Skeletal muscle tissue (tissue), 4 donors: ENCODE data around the gene KCNJ4. TPM values are rescaled to one million over a fixed set of nuclear protein-coding genes. Genes with fewer than 3 reads are reported as not detected.
"Not testable (repeated sequence)": the region's sequence is repeated elsewhere in the genome, so short reads cannot be mapped to it uniquely, and the experiment has no call there.

Experiments
- H3K27ac ChIP-seq: one replicate; pipeline ENCODE4 v1.7.0; 2013; ENCODE audit warnings: mild to moderate bottlenecking, low read depth, low read length, inconsistent platforms
- H3K27me3 ChIP-seq, 3 donors: one replicate each; pipeline ENCODE4 v1.7.0; 2013; ENCODE audit warnings: low read length in 3 of 3; ENCODE audit not compliant: control insufficient read depth in 3 of 3, insufficient read depth in 3 of 3
- H3K36me3 ChIP-seq, 3 donors: one replicate each; pipeline ENCODE4 v1.7.0; 2013; ENCODE audit warnings: low read length in 3 of 3; ENCODE audit not compliant: control insufficient read depth in 3 of 3, insufficient read depth in 3 of 3
- H3K4me1 ChIP-seq, 3 donors: one replicate each; pipeline ENCODE4 v1.7.0; 2013; ENCODE audit warnings: low read length in 3 of 3, mild to moderate bottlenecking in 3 of 3; ENCODE audit not compliant: control insufficient read depth in 3 of 3, insufficient read depth in 3 of 3
- H3K4me3 ChIP-seq, 3 donors: one replicate each; pipeline ENCODE4 v1.7.0; 2013; ENCODE audit warnings: low read length in 3 of 3
- H3K9ac ChIP-seq, 3 donors: one replicate each; pipeline ENCODE4 v1.7.0; 2013; ENCODE audit warnings: low read length in 3 of 3, mild to moderate bottlenecking in 3 of 3, moderate library complexity in 2 of 3, low read depth in 1 of 3
- H3K9me3 ChIP-seq, 3 donors: one replicate each; pipeline ENCODE4 v1.7.0; 2013; ENCODE audit warnings: low read length in 3 of 3; ENCODE audit not compliant: control insufficient read depth in 3 of 3
- total RNA-seq: library from RNA; depleted of rRNA; stranded (reverse); fragments of >200 nt; gene quantifications from one replicate; pipeline ENCODE4 v1.2.3, GENCODE V29; 2014
- donor health status: Osteomylitis.

KCNJ4 gene
- total RNA-seq, 1 donor from 2014 or later, result not detected

GRCh38 chr22:38394929-38395624, 59.9 kb downstream of the KCNJ4 start:
- H3K4me3 ChIP-seq, H3K27ac ChIP-seq, H3K9me3 ChIP-seq, H3K9ac ChIP-seq, H3K27me3 ChIP-seq, H3K36me3 ChIP-seq, H3K4me1 ChIP-seq: not testable (repeated sequence)

GRCh38 chr22:38389428-38389818, 65.6 kb downstream of the KCNJ4 start:
- H3K9me3 ChIP-seq, H3K36me3 ChIP-seq, H3K27me3 ChIP-seq, H3K4me1 ChIP-seq, H3K9ac ChIP-seq, H3K27ac ChIP-seq, H3K4me3 ChIP-seq: not testable (repeated sequence)

- H3K27ac ChIP-seq, H3K27me3 ChIP-seq, H3K36me3 ChIP-seq, H3K9me3 ChIP-seq, H3K4me3 ChIP-seq, H3K4me1 ChIP-seq, H3K9ac ChIP-seq: not testable (repeated sequence)
These were observed 66.2 kb downstream of the KCNJ4 start for GRCh38 chr22:38388506-38389427.

DNA sequence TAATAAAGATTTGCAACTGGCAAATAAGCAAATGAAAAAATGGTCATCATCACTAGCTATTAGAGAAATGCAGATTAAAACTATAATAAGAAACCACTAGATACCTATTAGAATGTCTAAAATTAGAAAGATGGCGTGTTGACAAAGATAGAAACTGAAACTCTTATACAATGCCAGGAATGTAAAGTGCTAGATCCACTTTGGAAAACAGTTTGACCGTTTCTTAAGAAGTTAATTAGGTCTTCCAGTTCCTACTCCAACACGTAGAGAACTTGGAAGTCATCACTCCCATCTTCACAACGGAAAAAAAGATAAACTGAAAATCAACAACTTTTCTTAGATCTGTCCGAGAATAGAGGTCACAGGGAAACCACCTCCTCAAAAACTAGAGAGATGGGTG, 68.1 kb downstream of the KCNJ4 start:
- peak overlapping the region; percentile 23 for H3K27ac ChIP-seq
- not testable (repeated sequence) for H3K27me3 ChIP-seq, H3K4me1 ChIP-seq, H3K36me3 ChIP-seq, H3K9me3 ChIP-seq, H3K9ac ChIP-seq
- H3K4me3 ChIP-seq, result peak overlapping the region in 1 of 3 donors; percentile 59

GRCh38 chr22:38383417-38383816, 71.6 kb downstream of the KCNJ4 start:
- Histone ChIP-seq H3K27me3 (no peaks in the 10 kb centered on the region), H3K27ac (no peak overlapping the region), H3K4me3 (no peak overlapping the region), H3K4me1 (peaks cover 0 to 8% (median 5%) of the 10 kb centered on the region in 3 donors), H3K36me3 (peaks cover 0 to 4% (median 0%) of the 10 kb centered on the region in 3 donors), H3K9ac (no peak overlapping the region), H3K9me3 (no peaks in the 10 kb centered on the region)

GRCh38 chr22:38381371-38381770, 73.6 kb downstream of the KCNJ4 start:
- not testable (repeated sequence) for H3K4me1 ChIP-seq, H3K27me3 ChIP-seq, H3K27ac ChIP-seq, H3K4me3 ChIP-seq, H3K9ac ChIP-seq, H3K9me3 ChIP-seq, H3K36me3 ChIP-seq

Other genes with a start within 250 kb of the KCNJ4 start
- 11.0 TPM for gene TMEM184B, start 182.2 kb downstream of the KCNJ4 start, total RNA-seq
- gene CSNK1E, start 137.8 kb downstream of the KCNJ4 start, total RNA-seq, result 71.0 TPM
- gene KDELR3, start 12.9 kb upstream of the KCNJ4 start, total RNA-seq, result 32.9 TPM
- gene DDX17, start 51.1 kb upstream of the KCNJ4 start, total RNA-seq, result 358 TPM
- 3.7 TPM for gene DMC1, start 115.0 kb upstream of the KCNJ4 start, total RNA-seq
- 0.52 TPM for gene FAM227A, start 201.2 kb upstream of the KCNJ4 start, total RNA-seq
- 14.1 TPM for gene CBY1, start 201.4 kb upstream of the KCNJ4 start, total RNA-seq
- 63.7 TPM for gene TOMM22, start 226.8 kb upstream of the KCNJ4 start, total RNA-seq
- 25.1 TPM for gene JOSD1, start 245.7 kb upstream of the KCNJ4 start, total RNA-seq